ENCODE results near the gene TOP1. TPM values are rescaled to one million over a fixed set of nuclear protein-coding genes. Genes with fewer than 3 reads are reported as not detected.
"Not testable (repeated sequence)": the region's sequence is repeated elsewhere in the genome, so short reads cannot be mapped to it uniquely, and the experiment has no call there.

TOP1 gene
- total RNA-seq, 1 experiment from 2014 or later: 29.1 TPM

DNA sequence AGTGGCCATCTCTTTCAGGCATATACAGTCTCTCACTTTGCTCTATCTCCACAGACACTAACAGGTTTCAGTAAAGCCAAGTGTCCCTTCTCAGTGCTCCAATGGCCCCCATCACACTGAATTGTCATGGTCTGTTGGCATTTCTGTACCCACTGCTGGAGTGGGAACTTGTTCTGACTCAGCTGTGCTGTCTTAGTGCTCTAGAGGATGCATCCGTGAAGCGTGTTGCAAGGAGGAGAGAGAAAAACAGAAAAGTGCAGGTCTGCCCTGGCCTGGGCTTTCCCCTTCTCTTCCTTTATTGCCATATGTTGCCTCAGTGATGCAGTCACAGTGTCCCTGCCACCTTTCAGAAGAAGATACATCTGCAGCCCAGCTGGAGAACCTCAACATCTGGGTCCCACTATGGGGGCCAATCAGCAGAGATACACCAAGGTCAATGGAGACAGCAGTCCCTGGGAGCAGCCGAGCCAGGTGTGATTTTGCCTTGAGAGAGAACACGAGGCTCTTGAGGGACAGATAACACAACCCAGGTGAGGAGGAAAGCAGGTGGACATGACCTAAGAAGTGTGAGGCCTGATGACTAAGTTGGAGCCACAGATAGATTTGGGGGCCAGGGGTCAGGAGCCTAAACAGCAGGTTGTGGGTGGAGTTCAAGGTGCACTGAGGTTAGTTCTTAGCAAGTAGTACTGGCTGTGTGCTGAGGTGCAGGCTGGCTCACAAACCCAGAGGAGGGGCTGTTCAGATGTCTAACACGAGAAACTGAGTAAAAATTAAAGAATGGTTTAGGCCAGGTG lies 103.2 kb downstream of the TOP1 start:
- Histone ChIP-seq H2AFZ (ENCODE audit: low read length) (no peak overlapping the region), H3K27ac (ENCODE audit: low read length) (no peak overlapping the region), H3K4me1 (ENCODE audit: insufficient read depth, low read length) (peaks cover 3% of the 10 kb centered on the region; the same call in 1 of the 2 replicates), H3K36me3 (ENCODE audit: low read depth, low read length) (peaks cover 3% of the 10 kb centered on the region; the same call in 1 of the 2 replicates), H3K27me3 (ENCODE audit: low read length) (no peaks in the 10 kb centered on the region), H3K79me2 (ENCODE audit: low read length) (no peaks in the 10 kb centered on the region), H3F3A (ENCODE audit: low read length, unreplicated experiment) (no peaks in the 10 kb centered on the region), H3K9ac (ENCODE audit: low read length) (no peak overlapping the region), H3K4me3 (ENCODE audit: low read length) (no peak overlapping the region), H3K9me2 (replicated peaks; ENCODE audit: low read length) (no peaks in the 10 kb centered on the region), H4K20me1 (ENCODE audit: low read length) (no peaks in the 10 kb centered on the region), H3K4me2 (ENCODE audit: low read length) (no peak overlapping the region), H3K9me3 (ENCODE audit: low read length) (no peaks in the 10 kb centered on the region)
- POLR2A ChIA-PET (ENCODE audit: unreplicated experiment): interaction anchor here (0.6 kb wide), 1 partner anchor 186 kb away, joined by 3 read pairs; the partner anchor contains the start of gene ZHX3
- intact Hi-C loops (cut with micrococcal nuclease): no loop called here
- ATAC-seq (no peak), DNase-seq (no peak)
- no peak for TF ChIP-seq EZH2 (IDR thresholded peaks at IDR 0.05; ENCODE audit: low read length, unreplicated experiment)
- TF ChIP-seq, protein P1, sequence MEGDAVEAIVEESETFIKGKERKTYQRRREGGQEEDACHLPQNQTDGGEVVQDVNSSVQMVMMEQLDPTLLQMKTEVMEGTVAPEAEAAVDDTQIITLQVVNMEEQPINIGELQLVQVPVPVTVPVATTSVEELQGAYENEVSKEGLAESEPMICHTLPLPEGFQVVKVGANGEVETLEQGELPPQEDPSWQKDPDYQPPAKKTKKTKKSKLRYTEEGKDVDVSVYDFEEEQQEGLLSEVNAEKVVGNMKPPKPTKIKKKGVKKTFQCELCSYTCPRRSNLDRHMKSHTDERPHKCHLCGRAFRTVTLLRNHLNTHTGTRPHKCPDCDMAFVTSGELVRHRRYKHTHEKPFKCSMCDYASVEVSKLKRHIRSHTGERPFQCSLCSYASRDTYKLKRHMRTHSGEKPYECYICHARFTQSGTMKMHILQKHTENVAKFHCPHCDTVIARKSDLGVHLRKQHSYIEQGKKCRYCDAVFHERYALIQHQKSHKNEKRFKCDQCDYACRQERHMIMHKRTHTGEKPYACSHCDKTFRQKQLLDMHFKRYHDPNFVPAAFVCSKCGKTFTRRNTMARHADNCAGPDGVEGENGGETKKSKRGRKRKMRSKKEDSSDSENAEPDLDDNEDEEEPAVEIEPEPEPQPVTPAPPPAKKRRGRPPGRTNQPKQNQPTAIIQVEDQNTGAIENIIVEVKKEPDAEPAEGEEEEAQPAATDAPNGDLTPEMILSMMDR (conservative IDR thresholded peaks at IDR 0.05; ENCODE audit: low read depth, low read length): no peak
- TF ChIP-seq EZH2phosphoT487 (IDR thresholded peaks at IDR 0.05; ENCODE audit: borderline replicate concordance, low read length): no peak
- CTCF ChIA-PET: no interaction called here
- no TSS peak for BruUV-seq (replicated peaks)

DNA sequence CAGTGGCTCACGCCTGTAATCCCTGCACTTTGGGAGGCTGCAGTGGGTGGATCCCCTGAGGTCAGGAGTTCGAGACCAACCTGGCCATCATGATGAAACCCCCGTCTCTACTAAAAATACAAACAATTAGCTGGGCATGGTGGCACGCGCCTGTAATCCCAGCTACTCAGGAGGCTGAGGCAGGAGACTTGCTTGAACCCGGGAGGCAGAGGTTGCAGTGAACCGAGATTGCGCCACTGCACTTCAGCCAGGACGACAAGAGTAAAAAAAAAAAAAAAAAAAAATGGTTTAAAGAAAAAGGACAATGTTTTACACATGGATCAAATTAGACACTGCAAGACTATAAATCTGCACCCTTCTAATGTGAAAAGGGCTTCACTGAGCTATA lies 103.8 kb downstream of the TOP1 start:
- H3K27me3 ChIP-seq (ENCODE audit: low read length); H2AFZ ChIP-seq (ENCODE audit: low read length); H3F3A ChIP-seq (ENCODE audit: low read length, unreplicated experiment); H3K79me2 ChIP-seq (ENCODE audit: low read length); H3K9me3 ChIP-seq (ENCODE audit: low read length); H4K20me1 ChIP-seq (ENCODE audit: low read length); H3K4me2 ChIP-seq (ENCODE audit: low read length); CTCF ChIA-PET; ATAC-seq; BruUV-seq (replicated peaks); H3K36me3 ChIP-seq (ENCODE audit: low read depth, low read length); H3K9ac ChIP-seq (ENCODE audit: low read length); H3K27ac ChIP-seq (ENCODE audit: low read length); POLR2A ChIA-PET (ENCODE audit: unreplicated experiment); H3K9me2 ChIP-seq (replicated peaks; ENCODE audit: low read length); DNase-seq; intact Hi-C loops (cut with micrococcal nuclease); H3K4me3 ChIP-seq (ENCODE audit: low read length); H3K4me1 ChIP-seq (ENCODE audit: insufficient read depth, low read length): not testable (repeated sequence)

DNA sequence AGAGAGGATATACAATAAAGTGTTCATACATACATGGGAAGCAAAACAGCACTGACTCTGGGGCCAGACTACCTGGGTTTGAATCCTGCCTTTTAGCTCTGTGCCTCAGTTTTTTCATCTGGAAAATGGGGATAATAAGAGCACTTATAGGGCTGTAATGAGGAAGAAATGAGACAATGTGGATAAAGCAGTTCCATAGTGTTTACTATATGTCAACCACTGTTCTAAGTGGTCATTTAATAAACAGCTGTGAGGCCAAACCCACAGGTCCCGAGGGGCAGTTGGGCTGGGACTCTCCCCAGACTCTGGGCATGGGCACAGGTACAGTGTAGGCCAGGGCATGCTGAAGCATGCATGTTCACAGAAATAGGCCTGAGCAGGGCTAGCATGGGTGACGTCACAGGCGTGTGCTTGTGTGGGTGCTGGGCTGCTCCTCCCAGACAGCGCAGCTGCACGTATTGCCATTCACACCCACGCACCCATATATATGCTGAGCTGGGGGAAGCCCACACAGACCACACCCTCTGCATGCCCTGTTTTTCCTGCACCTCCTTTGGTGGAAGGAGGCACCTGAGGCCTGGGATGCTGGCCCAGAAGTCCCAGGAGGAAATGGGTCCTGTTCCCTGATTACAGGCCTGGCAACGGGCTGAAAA lies 105.2 kb downstream of the TOP1 start:
- H3K9me2 ChIP-seq (replicated peaks; ENCODE audit: low read length): no peaks in the 10 kb centered on the region
- ATAC-seq (no peak), DNase-seq (no peak)
- TF ChIP-seq EZH2phosphoT487 (IDR thresholded peaks at IDR 0.05; ENCODE audit: borderline replicate concordance, low read length): no peak
- TF ChIP-seq EZH2 (IDR thresholded peaks at IDR 0.05; ENCODE audit: low read length, unreplicated experiment): no peak
- peaks cover 6% of the 10 kb centered on the region; the same call in 1 of the 2 replicates for H4K20me1 ChIP-seq (ENCODE audit: low read length)
- no peak overlapping the region for H3K9ac ChIP-seq (ENCODE audit: low read length)
- H3K4me1 ChIP-seq (ENCODE audit: insufficient read depth, low read length): peaks cover 10% of the 10 kb centered on the region
- CTCF ChIA-PET: no interaction called here
- H3K27ac ChIP-seq (ENCODE audit: low read length): no peak overlapping the region
- peaks cover 14% of the 10 kb centered on the region for H3K79me2 ChIP-seq (ENCODE audit: low read length)
- no peak overlapping the region for H3K4me3 ChIP-seq (ENCODE audit: low read length)
- H3K4me2 ChIP-seq (ENCODE audit: low read length): no peak overlapping the region
- no TSS peak for BruUV-seq (replicated peaks)
- H3K9me3 ChIP-seq (ENCODE audit: low read length): no peaks in the 10 kb centered on the region
- no peak overlapping the region for H2AFZ ChIP-seq (ENCODE audit: low read length)
- H3K36me3 ChIP-seq (ENCODE audit: low read depth, low read length): no peaks in the 10 kb centered on the region
- POLR2A ChIA-PET (ENCODE audit: unreplicated experiment): no interaction called here
- intact Hi-C loops (cut with micrococcal nuclease): no loop called here
- H3F3A ChIP-seq (ENCODE audit: low read length, unreplicated experiment): no peaks in the 10 kb centered on the region
- no peaks in the 10 kb centered on the region for H3K27me3 ChIP-seq (ENCODE audit: low read length)

Measured in PC-3 (cell line).